GM18868 (cell line): ENCODE results near the gene PPP1R3E.
"Not testable (repeated sequence)": the region's sequence is repeated elsewhere in the genome, so short reads cannot be mapped to it uniquely, and the experiment has no call there.

Experiments used
- ATAC-seq: cut with Tn5 transposase; IDR thresholded peaks from one replicate; pipeline ENCODE4 v1.9.1; 2021; ENCODE audit warnings: mild to moderate bottlenecking, moderate library complexity; ENCODE audit not compliant: unreplicated experiment

PPP1R3E gene

GRCh38 chr14:23297611-23298277 lies 4.9 kb downstream of the PPP1R3E start:
- ATAC-seq = no peak

GRCh38 chr14:23297096-23297495 lies 5.6 kb downstream of the PPP1R3E start:
- no peak for ATAC-seq

- no peak for ATAC-seq
Measured at GRCh38 chr14:23296012-23296777, 6.5 kb downstream of the PPP1R3E start.

- peak; percentile 56 for ATAC-seq
Measured at GRCh38 chr14:23294734-23295561, 7.7 kb downstream of the PPP1R3E start.

GRCh38 chr14:23286902-23287479 lies 15.7 kb downstream of the PPP1R3E start:
- ATAC-seq = no peak

- peak; percentile 98 for ATAC-seq
Measured at GRCh38 chr14:23286020-23286901, 16.4 kb downstream of the PPP1R3E start, which contains the start of gene HOMEZ. TSS of gene HOMEZ (minus strand) at chr14:23286132. CDS start at chr14:23285952, 180 bp downstream.

GRCh38 chr14:23285530-23286019 lies 17.1 kb downstream of the PPP1R3E start:
- peak; percentile 31 for ATAC-seq

- no peak for ATAC-seq
Measured at GRCh38 chr14:23284654-23285529, 17.8 kb downstream of the PPP1R3E start.

GRCh38 chr14:23281247-23281646 lies 21.4 kb downstream of the PPP1R3E start:
- no peak for ATAC-seq

- ATAC-seq = not testable (repeated sequence)
Measured at GRCh38 chr14:23277928-23278327, 24.7 kb downstream of the PPP1R3E start.

- ATAC-seq = no peak
Measured at GRCh38 chr14:23277189-23277588, 25.5 kb downstream of the PPP1R3E start.

- ATAC-seq = no peak
Measured at GRCh38 chr14:23275412-23275811, 27.2 kb downstream of the PPP1R3E start.

GRCh38 chr14:23269193-23269592 lies 33.5 kb downstream of the PPP1R3E start:
- ATAC-seq = no peak

GRCh38 chr14:23260849-23261248 lies 41.8 kb downstream of the PPP1R3E start:
- ATAC-seq = not testable (repeated sequence)

- no peak for ATAC-seq
Measured at GRCh38 chr14:23259426-23259825, 43.2 kb downstream of the PPP1R3E start.

- ATAC-seq = no peak
Measured at GRCh38 chr14:23258256-23258655, 44.4 kb downstream of the PPP1R3E start.

GRCh38 chr14:23252420-23253333 lies 50.0 kb downstream of the PPP1R3E start:
- ATAC-seq = no peak

- ATAC-seq = no peak
Measured at GRCh38 chr14:23252006-23252405, 50.7 kb downstream of the PPP1R3E start.
